Hepatocyte (in vitro differentiated cells): ENCODE results near the gene FGD2.

ENCODE experiments used
- EZH2 ChIP-seq: fragments of 200-600 bp; sonication (generic); IDR thresholded peaks from 2 replicates; pipeline ENCODE4 v1.6.1; 2016; ENCODE audit warnings: antibody characterized with exemption, mild to moderate bottlenecking, borderline replicate concordance
- TF ChIP-seq, protein P1 (sequence below): fragments of 200-600 bp; sonication (generic); IDR thresholded peaks from 2 replicates; pipeline ENCODE4 v1.5.1; 2016; ENCODE audit warnings: antibody characterized with exemption, mild to moderate bottlenecking; ENCODE audit not compliant: poor library complexity

DNA sequence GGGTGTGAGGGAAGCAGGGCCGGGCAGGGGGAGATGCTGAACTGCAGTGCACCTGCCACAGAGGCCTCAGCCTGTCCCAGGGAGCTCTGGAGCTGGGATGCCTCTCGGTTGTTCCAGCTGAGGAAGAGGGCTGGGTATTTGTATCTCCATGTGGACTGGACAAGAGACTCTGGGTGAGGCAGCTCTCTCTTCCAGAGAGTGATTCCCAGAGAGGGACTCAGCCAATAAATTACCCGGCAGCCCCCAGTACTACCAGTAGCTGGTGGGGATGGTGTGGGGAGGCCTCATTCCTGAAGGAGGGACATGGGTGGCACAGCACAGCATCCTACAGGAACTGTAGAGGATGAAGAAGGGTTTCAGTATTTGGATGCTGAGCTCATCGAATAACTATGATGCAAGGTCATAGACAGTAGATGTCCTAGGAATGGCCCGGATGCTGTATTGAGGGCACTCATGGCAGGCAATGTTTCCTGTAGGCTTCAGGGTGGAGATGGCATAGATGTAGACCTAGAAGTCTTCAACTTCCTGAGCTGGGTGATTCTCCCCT lies 1.4 kb downstream of the FGD2 start:
- TF ChIP-seq, protein P1, sequence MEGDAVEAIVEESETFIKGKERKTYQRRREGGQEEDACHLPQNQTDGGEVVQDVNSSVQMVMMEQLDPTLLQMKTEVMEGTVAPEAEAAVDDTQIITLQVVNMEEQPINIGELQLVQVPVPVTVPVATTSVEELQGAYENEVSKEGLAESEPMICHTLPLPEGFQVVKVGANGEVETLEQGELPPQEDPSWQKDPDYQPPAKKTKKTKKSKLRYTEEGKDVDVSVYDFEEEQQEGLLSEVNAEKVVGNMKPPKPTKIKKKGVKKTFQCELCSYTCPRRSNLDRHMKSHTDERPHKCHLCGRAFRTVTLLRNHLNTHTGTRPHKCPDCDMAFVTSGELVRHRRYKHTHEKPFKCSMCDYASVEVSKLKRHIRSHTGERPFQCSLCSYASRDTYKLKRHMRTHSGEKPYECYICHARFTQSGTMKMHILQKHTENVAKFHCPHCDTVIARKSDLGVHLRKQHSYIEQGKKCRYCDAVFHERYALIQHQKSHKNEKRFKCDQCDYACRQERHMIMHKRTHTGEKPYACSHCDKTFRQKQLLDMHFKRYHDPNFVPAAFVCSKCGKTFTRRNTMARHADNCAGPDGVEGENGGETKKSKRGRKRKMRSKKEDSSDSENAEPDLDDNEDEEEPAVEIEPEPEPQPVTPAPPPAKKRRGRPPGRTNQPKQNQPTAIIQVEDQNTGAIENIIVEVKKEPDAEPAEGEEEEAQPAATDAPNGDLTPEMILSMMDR, result no peak
- TF ChIP-seq EZH2, result no peak
